Thyroid gland (tissue), 4 donors: ENCODE measurements around the gene SLC7A10. TPM values are rescaled to one million over a fixed set of nuclear protein-coding genes. Genes with fewer than 3 reads are reported as not detected.

ENCODE experiments used
- DNase-seq, 2 donors: peaks; one replicate each; pipeline ENCODE4 v3.0.0-alpha.2; 2019
- H3K27ac ChIP-seq, 3 donors: fragments of 200-600 bp; sonication (generic); 1 replicate in 2 of 3; 2 replicates in 1 of 3; pipeline ENCODE4 v1.5.1; 2016 to 2019; ENCODE audit warnings: mild to moderate bottlenecking in 1 of 3, moderate library complexity in 1 of 3
- H3K27me3 ChIP-seq: fragments of 200-600 bp; sonication (generic); one replicate; pipeline ENCODE4 v1.5.1; 2019
- H3K36me3 ChIP-seq, 2 donors: fragments of 200-600 bp; sonication (generic); one replicate each; pipeline ENCODE4 v1.5.1; 2016 to 2019
- H3K4me1 ChIP-seq, 2 donors: fragments of 200-600 bp; sonication (generic); one replicate each; pipeline ENCODE4 v1.5.1; 2017 to 2019
- H3K4me3 ChIP-seq, 3 donors: fragments of 200-600 bp; sonication (generic); replicated peaks in 1 of 3; 1 replicate in 2 of 3; 2 replicates in 1 of 3; pipeline ENCODE4 v1.5.1; 2016; ENCODE audit warnings: mild to moderate bottlenecking in 1 of 3
- H3K9me3 ChIP-seq: fragments of 200-600 bp; sonication (generic); one replicate; pipeline ENCODE4 v1.5.1; 2017
- CTCF ChIP-seq, 6 experiments: fragments of 200-600 bp in 3 of 6; fragments of 450-650 bp in 3 of 6; sonication (generic) in 3 of 6; IDR thresholded peaks; one replicate each; pipeline ENCODE4 v1.5.1; 2016 to 2019; ENCODE audit warnings: antibody characterized with exemption in 6 of 6, mild to moderate bottlenecking in 2 of 6, inconsistent platforms in 1 of 6, moderate library complexity in 1 of 6
- POLR2A ChIP-seq, 2 donors: fragments of 450-650 bp; IDR thresholded peaks; one replicate each; pipeline ENCODE4 v1.6.1; 2017; ENCODE audit warnings: antibody characterized with exemption in 2 of 2, mild to moderate bottlenecking in 2 of 2, moderate library complexity in 1 of 2
- WGBS, 2 donors: methylation state at CpG; one replicate each; pipeline ENCODE4 v1.1.5; 2017; 5-methylcytosine and 5-hydroxymethylcytosine counted together
- intact Hi-C: fragments of 100-400 bp; cut with DNase I; formaldehyde crosslinking; loops from one replicate; pipeline ENCODE4 v1.15.1; 2023
- total RNA-seq, 4 donors: library from RNA; depleted of rRNA; stranded (reverse); fragments of >200 nt; gene quantifications; one replicate each; pipeline ENCODE4 v1.2.3, GENCODE V29; 2016

The SLC7A10 gene
- total RNA-seq, 4 donors from 2014 or later: 0.29 to 2.7 (median 0.78) TPM

- TF ChIP-seq POLR2A (IDR thresholded peaks at IDR 0.05) (no peak), CTCF (IDR thresholded peaks at IDR 0.05) (no peak)
- Histone ChIP-seq H3K27ac (no peak overlapping the region), H3K4me1 (no peaks in the 10 kb centered on the region), H3K27me3 (no peaks in the 10 kb centered on the region), H3K9me3 (no peaks in the 10 kb centered on the region), H3K36me3 (no peaks in the 10 kb centered on the region), H3K4me3 (no peak overlapping the region)
- DNase-seq: no peak
- WGBS, 2 donors: 77 to 88% methylated on average over 5 to 8 of the region's 8 CpGs
- intact Hi-C loops: no loop called here
Observed at GRCh38 chr19:33234092-33234491, 8.4 kb upstream of the SLC7A10 start.

DNA sequence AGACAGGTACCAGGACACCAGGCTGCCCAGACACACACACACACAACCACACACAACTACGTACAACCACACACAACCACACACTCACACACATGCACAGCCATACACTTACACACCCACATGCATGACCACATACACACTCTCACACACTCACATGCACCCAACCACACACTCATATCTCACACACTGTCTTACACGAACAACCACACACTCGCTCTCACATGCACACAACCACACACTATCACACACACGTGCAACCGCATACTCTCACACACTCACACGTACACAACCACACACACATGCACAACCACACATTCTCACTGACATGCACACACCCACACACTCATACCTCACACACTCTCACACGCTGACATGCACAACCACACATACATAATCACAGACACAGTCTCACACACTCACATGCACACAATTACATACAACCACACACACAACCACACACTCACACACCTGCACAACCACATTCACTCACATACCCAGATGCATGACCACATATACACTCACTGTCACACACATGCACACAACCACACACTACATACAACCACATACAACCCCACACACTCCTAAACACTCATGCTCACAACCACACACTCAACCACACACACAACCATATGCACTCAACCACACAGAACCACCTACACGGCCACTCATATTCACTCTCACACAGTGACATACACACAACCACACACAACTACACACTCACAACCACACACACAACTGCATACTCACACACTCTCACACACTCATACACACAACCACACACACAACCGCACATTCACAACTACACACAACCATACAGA lies 7.6 kb upstream of the SLC7A10 start:
- Histone ChIP-seq H3K36me3 (no peaks in the 10 kb centered on the region), H3K4me1 (no peaks in the 10 kb centered on the region), H3K27ac (no peak overlapping the region), H3K9me3 (no peaks in the 10 kb centered on the region), H3K4me3 (no peak overlapping the region), H3K27me3 (no peaks in the 10 kb centered on the region)
- intact Hi-C loops: no loop called here
- TF ChIP-seq POLR2A (IDR thresholded peaks at IDR 0.05) (no peak), CTCF (IDR thresholded peaks at IDR 0.05) (no peak)
- WGBS, 2 donors: 92 to 95% methylated on average over 9 of the region's 9 CpGs
- no peak for DNase-seq

- Histone ChIP-seq H3K4me1 (no peaks in the 10 kb centered on the region), H3K9me3 (no peaks in the 10 kb centered on the region), H3K27me3 (no peaks in the 10 kb centered on the region), H3K36me3 (no peaks in the 10 kb centered on the region), H3K27ac (no peak overlapping the region), H3K4me3 (no peak overlapping the region)
- no peak for DNase-seq
- WGBS, 2 donors: 73 to 78% methylated on average over 12 of the region's 12 CpGs
- TF ChIP-seq POLR2A (IDR thresholded peaks at IDR 0.05) (no peak), CTCF (IDR thresholded peaks at IDR 0.05) (no peak)
- intact Hi-C loops: no loop called here
Observed at GRCh38 chr19:33232656-33233055, 7.0 kb upstream of the SLC7A10 start.

DNA sequence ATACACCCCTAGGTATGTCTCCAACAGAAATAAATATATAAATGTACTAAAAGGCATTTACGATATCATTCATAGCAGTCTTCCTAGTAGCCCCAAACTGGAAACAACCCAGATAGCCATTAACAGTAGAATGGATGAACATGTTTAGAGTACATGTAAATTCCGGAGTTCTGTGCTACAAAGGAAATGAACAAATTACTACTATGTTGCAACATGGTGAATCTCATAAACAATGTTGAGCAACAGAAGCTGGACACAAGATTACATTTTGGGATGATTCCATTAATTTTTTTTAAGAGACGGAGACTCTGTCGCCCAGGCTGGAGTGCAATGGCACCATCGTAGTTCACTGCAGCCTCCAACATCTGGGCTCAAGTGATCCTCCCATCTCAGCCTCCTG lies 5.9 kb upstream of the SLC7A10 start:
- H3K4me3 ChIP-seq: no peak overlapping the region
- intact Hi-C loops: no loop called here
- peaks cover 9% of the 10 kb centered on the region for H3K27me3 ChIP-seq
- no peak for DNase-seq
- H3K27ac ChIP-seq: no peak overlapping the region
- TF ChIP-seq POLR2A (IDR thresholded peaks at IDR 0.05): no peak
- TF ChIP-seq CTCF (IDR thresholded peaks at IDR 0.05): no peak
- H3K4me1 ChIP-seq: peaks cover 0 to 4% of the 10 kb centered on the region in 2 donors
- H3K9me3 ChIP-seq: no peaks in the 10 kb centered on the region
- WGBS, 2 donors: 78 to 83% methylated on average over 5 of the region's 5 CpGs
- H3K36me3 ChIP-seq: no peaks in the 10 kb centered on the region

DNA sequence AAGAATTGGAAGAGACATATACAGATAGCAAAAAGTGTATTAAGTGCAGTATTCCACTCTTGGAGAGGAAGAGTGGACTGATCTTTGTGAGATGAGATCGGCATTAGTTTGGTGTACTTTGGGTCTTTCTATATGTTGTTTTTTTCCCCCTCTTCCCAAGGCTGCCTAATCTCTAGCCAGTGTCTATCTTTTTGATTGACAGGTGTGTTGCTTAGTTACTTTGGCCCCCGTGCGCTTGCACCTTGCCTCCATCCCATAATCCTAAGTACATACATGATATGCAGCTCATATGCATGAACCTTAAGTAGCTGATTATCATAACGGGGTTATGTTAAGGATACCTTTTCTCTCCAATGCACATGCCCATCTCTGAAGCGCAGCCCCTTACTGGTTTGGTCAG lies 4.3 kb upstream of the SLC7A10 start:
- 90 to 91% methylated on average over 5 of the region's 5 CpGs for WGBS, 2 donors
- H3K4me1 ChIP-seq: peaks cover 0 to 15% of the 10 kb centered on the region in 2 donors
- H3K9me3 ChIP-seq: no peaks in the 10 kb centered on the region
- TF ChIP-seq POLR2A (IDR thresholded peaks at IDR 0.05): no peak
- no peak for TF ChIP-seq CTCF (IDR thresholded peaks at IDR 0.05)
- H3K4me3 ChIP-seq: no peak overlapping the region
- no peak for DNase-seq
- intact Hi-C loops: no loop called here
- H3K36me3 ChIP-seq: no peaks in the 10 kb centered on the region
- no peak overlapping the region for H3K27ac ChIP-seq
- H3K27me3 ChIP-seq: peaks cover 25% of the 10 kb centered on the region
